Measurements from ENCODE around the gene TMCO4.

DNA sequence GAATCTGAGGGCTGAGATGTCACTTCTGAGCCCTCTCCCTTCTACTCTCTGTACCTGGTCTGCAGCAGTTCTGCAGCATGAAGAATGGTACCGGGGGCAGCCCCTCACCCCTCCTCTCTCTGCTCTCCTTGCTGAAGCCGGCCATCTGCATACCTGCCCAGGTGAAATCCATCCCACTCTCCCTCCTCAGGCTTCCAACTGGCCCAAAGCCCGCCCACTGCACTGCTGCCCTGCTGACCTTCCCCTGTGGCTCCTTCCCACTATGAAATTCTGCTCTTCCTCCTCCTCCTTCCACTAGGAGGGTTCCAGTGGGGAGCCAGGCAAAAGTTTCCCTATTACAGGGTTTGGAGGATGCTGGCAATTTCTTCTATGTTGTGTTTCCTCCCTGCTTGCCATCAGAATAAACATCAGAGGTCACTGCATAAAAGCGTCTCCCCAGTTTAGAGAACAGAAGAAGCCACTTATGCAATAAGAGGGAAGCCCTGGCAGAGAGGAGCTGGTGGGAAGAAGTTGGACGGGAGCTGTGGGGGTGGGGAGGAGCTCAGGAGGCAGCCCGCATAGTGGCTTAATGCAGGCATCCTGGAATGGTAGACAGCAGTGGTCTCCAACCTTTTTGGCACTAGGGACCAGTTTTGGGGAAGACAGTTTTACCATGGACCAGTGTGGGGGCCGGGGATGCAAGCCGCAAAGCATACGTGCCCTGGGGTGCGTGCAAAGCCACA lies 30.3 kb downstream of the TMCO4 start:
- TF ChIP-seq, protein P1, sequence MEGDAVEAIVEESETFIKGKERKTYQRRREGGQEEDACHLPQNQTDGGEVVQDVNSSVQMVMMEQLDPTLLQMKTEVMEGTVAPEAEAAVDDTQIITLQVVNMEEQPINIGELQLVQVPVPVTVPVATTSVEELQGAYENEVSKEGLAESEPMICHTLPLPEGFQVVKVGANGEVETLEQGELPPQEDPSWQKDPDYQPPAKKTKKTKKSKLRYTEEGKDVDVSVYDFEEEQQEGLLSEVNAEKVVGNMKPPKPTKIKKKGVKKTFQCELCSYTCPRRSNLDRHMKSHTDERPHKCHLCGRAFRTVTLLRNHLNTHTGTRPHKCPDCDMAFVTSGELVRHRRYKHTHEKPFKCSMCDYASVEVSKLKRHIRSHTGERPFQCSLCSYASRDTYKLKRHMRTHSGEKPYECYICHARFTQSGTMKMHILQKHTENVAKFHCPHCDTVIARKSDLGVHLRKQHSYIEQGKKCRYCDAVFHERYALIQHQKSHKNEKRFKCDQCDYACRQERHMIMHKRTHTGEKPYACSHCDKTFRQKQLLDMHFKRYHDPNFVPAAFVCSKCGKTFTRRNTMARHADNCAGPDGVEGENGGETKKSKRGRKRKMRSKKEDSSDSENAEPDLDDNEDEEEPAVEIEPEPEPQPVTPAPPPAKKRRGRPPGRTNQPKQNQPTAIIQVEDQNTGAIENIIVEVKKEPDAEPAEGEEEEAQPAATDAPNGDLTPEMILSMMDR (IDR thresholded peaks at IDR 0.05): no peak
- TF ChIP-seq POLR2A (IDR thresholded peaks at IDR 0.05): no peak
